GM19463 (cell line): ENCODE results near the gene KLK15.
"Not testable (repeated sequence)": the region's sequence is repeated elsewhere in the genome, so short reads cannot be mapped to it uniquely, and the experiment has no call there.

ENCODE experiments used
- ATAC-seq: cut with Tn5 transposase; IDR thresholded peaks from one replicate; pipeline ENCODE4 v1.9.1; 2021; ENCODE audit warnings: mild to moderate bottlenecking, moderate library complexity; ENCODE audit not compliant: unreplicated experiment

The KLK15 gene

DNA sequence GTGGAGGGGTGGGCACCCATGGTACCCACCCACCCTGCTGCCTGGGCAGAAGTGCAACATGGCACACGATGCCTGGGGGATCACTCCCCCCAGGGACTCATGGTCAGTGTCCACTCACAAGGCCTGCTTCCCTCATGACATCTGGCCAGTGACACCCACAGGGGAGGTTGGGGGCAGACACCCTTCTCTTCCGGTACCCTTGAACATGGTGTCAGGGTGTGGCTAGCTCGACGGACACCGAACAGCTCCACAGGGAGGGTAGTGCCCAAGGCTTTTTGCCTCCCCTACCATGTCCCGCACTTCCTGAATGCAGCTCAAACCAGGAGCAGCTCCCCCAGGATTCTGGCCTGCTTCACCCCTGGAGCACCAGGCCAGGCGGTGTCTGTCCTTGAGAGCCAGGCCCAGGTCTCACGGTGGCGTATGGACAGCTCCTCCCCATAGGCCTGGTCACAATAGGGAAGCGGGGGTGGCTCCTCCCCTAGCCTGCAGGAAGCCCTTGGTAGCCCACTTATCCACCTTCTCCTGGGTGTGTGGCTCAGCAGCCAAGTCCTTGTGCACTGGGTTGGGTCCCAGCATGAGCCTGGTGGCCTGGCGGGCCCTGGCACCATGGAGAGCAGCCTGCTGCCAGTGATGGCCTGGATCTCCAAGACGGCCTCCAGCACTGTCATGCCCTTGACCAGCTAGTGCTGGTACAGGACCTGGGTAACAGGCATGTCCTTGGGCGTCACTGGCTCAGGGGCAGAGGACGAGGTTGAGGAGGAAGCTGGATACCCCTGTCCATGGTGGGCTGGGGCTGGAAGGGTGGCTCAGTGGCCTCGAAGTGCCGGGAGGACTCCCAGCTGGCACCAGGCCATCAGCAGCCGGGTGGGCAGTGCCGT is 35.4 kb downstream of the KLK15 start:
- no peak for ATAC-seq

- ATAC-seq = no peak
These were observed 36.0 kb downstream of the KLK15 start for GRCh38 chr19:50797429-50797780.

GRCh38 chr19:50796634-50797428 is 36.5 kb downstream of the KLK15 start:
- ATAC-seq = no peak

DNA sequence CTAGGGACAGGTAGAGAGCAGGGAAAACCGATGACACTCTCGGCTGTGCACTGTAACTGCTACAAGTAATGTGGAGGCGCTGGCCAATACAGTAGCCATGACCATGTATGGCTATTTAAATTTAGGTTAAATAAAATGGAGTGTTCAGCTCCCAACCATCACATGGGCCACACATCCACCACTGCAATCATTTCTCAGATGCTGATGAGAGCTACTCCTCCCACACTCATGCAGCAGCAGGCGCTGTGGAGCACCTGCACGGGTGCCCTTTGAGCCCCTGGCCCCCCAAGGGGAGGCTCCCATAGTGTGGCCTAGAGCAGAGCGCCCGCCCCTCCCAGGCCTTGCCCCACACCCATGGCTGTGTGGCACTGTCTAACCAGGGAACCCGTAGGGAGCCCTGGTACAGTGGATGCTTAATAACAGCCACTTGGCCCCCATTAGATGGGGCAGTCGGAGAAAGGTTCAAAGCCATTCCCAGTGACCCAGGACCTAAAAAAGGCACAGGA is 37.2 kb downstream of the KLK15 start:
- ATAC-seq = no peak

DNA sequence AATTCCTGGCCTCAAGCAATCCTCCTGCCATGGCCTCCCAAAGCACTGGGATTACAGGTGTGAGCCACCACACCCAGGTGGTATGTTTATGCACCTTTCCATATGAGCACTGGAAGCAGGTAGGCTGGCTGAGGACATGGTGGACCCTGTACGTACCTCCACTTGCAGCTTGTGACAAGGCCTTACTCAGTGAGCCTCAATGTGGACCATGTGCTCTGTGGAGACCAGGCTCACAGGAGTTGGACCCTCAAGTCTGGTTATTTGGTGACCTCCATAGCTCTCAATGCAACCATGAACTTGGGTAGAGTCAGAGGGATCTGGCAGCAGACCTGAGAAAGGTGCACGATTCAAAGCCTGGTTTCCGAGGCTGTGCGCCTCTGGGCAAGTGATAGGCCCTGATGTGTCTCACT is 37.7 kb downstream of the KLK15 start:
- no peak for ATAC-seq

DNA sequence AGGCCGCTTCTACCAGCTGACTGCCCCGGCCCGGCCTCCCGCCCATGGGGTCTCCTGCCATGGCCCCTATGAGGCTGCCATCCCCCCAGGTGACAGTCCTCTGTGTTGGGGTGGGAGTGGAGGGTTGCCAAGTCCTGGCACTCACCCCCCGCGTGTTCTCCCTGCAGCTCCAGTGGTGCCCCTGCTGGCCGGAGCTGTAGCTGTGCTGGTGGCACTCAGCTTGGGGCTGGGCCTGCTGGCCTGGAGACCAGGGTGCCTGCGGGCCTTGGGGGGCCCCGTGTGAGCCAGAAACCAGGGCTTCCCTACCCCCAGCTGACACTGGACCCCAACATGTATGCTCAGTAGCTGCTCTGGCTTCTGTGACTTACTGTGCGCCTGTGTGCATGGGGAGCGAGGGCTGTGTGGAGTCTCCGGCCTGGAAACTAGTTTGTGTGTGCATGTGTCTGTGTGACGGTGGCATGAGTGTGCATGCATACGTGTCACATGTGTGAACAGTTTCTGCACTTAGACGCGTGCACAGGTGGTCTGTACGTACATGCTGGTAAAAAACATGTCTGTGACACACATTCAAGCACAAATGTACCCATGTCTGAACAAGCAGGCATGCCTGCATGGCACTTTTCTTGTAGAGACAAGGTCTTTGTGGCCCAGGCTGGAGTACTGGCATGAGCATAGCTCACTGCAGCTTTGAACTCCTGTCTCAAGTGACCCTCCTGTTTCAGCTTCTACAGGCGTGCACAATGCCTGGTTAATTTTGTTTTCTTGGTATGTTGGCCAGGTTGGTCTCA is 38.3 kb downstream of the KLK15 start:
- no peak for ATAC-seq

DNA sequence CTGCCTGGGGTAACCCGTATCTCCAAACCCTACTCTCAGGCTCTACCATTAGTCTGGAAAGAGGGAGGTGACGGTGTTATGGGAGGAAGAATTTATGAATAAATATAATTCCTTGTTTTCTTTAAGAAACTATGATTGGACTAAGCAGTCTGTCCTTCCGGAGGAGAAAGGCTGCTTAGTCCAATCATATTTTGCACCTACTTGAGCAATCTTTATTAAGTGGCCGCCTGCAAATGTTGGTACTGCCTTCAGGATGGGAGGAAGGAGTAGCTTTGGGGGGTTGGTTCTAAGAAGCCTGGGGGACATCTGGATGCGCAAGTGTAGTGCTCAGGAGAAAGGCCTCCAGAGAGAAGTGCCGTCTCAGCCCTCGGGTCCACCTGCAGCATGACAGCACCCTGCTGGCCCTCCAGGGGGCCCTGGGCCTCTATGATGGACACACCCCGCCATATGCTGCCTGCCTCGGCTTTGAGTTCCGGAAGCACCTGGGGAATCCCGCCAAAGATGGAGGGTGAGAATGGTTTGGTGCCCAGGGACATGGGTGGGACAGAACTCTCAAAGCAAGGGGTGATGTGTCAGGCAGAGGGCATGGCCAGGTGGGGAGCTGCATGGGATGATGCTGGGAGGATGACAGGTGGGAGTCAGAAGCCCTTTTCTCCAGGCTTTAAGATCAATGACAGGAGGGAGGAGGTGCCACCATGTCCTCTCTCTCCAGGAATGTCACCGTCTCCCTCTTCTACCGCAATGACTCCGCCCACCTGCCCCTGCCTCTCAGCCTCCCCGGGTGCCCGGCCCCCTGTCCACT is 39.1 kb downstream of the KLK15 start:
- no peak for ATAC-seq

DNA sequence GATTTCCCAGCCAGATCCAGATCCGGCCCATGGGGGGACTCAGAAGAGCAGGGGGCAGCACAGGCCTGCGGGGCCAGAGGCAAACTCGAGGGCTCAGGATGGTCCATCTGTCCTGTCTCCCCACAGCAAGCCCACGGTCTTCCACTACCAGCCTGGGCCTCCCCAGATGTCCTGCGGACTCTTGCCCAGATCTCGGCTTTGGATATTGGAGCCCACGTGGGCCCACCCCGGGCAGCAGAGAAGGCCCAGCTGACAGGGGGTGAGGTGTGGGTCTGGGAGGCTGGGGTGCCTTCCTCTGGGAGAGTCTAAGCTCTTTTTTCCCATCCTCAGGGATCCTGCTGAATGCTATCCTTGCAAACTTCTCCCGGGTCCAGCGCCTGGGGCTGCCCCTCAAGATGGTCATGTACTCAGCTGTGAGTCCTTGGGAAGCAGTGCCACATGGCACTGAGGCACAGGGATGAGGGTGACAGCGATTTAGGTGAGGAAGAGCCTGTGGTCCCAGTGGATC is 39.8 kb downstream of the KLK15 start:
- ATAC-seq = no peak

DNA sequence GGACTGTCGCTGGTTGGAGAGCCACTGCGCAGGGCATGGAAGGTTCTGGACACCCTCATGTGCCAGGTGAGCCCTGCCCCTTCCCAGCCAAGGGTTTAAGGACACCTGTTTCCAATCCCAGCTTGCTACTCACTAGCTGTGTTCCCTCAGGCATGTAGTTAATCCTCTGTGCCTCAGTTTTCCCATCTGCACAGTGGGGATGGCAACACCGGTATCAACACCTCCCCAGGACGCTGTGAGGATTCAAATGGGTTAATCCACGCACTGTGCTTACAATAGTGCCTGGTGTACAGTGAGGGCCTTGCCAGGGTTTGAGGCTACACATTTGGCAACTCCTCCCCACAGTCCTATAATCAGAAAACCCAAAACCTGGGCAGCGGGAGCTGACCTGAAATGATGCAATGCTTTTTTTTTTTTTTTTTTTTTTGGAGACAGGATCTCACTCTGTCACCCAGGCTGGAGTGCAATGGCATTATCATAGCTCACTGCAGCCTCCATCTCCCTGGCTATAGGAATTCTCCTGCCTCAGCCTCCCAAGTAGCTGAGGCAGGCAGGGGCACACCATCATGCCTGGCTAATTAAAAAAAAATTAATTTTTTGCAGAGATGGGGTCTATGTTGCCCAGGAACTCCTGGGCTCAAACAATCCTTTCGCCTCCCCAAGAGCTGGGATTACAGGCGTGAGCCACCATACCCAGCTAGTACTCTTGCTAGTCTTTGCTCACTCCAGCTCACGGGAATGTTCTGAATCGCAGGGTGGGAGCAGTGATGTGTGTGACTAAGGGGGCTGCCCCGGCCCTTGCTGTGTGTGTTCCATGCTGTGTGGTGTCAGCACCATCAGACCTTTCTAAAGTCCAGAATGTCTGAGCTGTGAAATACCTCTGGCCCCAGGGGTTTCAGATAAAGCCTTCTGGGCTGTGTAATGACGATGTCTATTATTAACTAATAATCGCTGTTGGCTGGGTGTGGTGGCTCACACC is 40.8 kb downstream of the KLK15 start:
- ATAC-seq = no peak

GRCh38 chr19:50791594-50792271 is 41.6 kb downstream of the KLK15 start:
- ATAC-seq = no peak

DNA sequence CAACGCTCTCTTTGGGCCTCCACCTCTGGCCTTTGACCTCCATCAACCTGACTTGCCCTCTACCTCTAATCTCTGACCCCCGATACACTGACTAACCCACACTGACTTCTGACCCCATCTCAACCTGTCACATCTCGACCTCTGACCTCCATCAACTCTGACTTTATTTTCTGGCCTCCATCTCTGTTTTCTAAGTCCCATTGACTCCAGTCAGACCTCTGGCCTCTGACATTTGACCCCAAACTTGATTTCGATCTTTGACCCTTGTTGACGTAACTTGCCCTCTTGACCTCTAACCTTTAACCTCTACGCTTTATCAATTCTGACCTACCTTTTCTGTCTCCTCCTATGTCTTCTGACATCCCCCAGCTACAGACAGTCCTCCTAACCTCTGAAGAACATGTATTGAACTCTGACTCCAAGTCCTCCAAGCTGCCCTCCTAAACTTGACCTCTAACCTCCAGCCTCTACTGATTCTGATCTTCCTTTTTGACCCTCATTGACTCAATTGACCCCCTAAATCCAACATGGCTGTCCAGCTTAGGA is 42.4 kb downstream of the KLK15 start:
- ATAC-seq = no peak

DNA sequence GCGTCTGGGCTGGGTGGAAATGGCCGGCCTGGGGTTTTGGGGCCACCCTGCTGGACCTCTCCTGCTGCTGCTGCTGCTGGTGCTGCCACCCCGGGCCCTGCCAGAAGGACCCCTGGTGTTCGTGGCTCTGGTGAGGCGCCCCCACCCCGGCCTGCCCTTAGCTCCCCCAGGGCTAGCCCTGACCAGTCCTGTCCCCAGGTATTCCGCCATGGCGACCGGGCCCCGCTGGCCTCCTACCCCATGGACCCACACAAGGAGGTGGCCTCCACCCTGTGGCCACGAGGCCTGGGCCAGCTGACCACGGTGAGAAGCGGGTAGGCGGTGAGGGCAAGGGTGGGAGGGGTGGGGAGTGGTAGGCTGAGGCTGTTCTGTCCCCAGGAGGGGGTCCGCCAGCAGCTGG is 43.0 kb downstream of the KLK15 start, which contains the start of gene ACP4:
TSS of gene ACP4 (plus strand) at position 20 of the 400 bp plus-strand sequence. CDS start at position 20, 0 bp downstream.
- no peak for ATAC-seq

DNA sequence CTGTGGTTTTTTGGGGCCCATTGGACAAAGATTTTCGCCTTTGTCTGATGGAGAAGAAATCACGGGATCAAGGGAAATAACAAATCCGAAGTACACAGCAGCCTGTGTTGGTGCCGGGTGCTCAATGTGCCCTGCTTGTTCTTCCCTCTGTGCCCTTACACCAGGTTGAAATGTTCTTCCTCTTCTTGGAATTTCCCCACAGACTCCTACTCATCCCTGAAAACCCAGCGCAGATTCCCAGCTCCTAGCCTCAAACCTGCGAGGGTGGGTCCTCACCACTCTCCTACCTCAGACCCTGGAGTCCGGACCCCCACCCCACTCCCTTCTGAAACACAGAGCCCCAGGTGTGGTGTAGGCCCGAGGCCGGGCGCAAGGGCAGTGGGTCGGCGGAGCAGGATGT is 48.0 kb downstream of the KLK15 start:
- ATAC-seq = no peak

GRCh38 chr19:50784710-50785109 is 48.7 kb downstream of the KLK15 start:
- no peak for ATAC-seq

- not testable (repeated sequence) for ATAC-seq
These were observed 49.6 kb downstream of the KLK15 start for GRCh38 chr19:50783848-50784152.

- ATAC-seq = no peak
These were observed 52.5 kb downstream of the KLK15 start for GRCh38 chr19:50780753-50781435.
